22Rv1 (cell line): ENCODE measurements around the gene SMCO2.

Experiments
- H3K27ac ChIP-seq: fragments of 450-650 bp; 2 replicates; pipeline ENCODE4 v1.5.1; 2017
- CTCF ChIP-seq: fragments of 450-650 bp; IDR thresholded peaks from 2 replicates; pipeline ENCODE4 v1.5.1; 2017; ENCODE audit warnings: mild to moderate bottlenecking
- ZFX ChIP-seq: fragments of 450-650 bp; IDR thresholded peaks from 2 replicates; pipeline ENCODE4 v1.6.1; 2017; ENCODE audit warnings: antibody characterized with exemption, borderline replicate concordance

Gene SMCO2

DNA sequence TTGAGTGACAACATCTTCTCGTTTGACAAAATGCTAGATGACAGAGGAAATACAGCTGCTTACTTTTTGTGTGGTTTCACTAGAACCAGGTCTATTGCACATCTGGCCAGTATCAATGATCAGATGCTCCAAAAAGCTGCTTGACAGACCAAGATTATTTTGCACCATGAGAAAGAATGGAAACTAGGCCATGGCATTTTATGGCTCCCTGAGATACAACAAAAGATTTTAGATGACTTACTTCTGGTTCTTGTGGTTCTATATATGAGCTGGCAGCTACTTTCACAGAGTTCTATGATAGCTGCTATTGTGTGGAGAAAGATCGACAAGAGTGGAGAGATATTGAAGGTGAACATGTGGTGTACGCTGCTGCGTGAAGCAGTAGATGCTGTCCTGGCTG lies 51.6 kb downstream of the SMCO2 start:
- TF ChIP-seq ZFX (no peak), CTCF (no peak)
- no peak overlapping the region for H3K27ac ChIP-seq

- H3K27ac ChIP-seq, result no peak overlapping the region
- no peak for TF ChIP-seq ZFX
- no peak for TF ChIP-seq CTCF
These were observed 52.2 kb downstream of the SMCO2 start for GRCh38 chr12:27498761-27499160.

GRCh38 chr12:27499377-27499776 lies 52.8 kb downstream of the SMCO2 start:
- TF ChIP-seq CTCF, result no peak
- TF ChIP-seq ZFX, result no peak
- no peak overlapping the region for H3K27ac ChIP-seq

- no peak overlapping the region for H3K27ac ChIP-seq
- TF ChIP-seq ZFX, result no peak
- TF ChIP-seq CTCF, result no peak
These were observed 54.0 kb downstream of the SMCO2 start for GRCh38 chr12:27500546-27500945.

DNA sequence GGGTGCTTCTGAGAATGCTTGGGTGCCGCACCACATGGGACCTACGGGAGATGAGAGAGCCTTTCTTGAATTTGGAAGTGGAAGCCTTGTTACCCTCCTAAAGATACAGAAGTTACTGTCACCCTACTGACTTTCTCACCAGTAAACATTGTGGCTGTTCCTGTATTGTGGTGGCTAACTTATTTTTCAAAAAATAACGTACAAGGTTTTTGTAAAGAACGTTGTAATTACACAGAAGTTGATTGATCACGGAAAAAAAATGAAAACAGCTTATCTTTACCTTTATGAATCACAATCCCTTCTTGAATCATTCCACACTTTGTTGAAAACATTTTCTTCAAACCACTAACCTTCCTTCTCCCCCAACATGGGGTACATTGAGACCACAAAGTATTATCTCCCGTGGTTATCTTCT lies 55.5 kb downstream of the SMCO2 start:
- TF ChIP-seq ZFX (no peak), CTCF (no peak)
- H3K27ac ChIP-seq, result no peak overlapping the region

GRCh38 chr12:27504507-27504906 lies 58.0 kb downstream of the SMCO2 start:
- H3K27ac ChIP-seq, result no peak overlapping the region

GRCh38 chr12:27505109-27505508 lies 58.6 kb downstream of the SMCO2 start:
- TF ChIP-seq CTCF (no peak), ZFX (no peak)
- H3K27ac ChIP-seq, result no peak overlapping the region

More at GRCh38 chr12:27504507-27504906, 58.0 kb downstream of the SMCO2 start:
- no peak for TF ChIP-seq CTCF
- no peak for TF ChIP-seq ZFX
